Caco-2 (cell line): ENCODE measurements around the gene CPLX3. TPM values are rescaled to one million over a fixed set of nuclear protein-coding genes. Genes with fewer than 3 reads are reported as not detected.

Experiments
- BruUV-seq: library from RNA; stranded (reverse); fragments of 400-500 nt; replicated peaks from 2 replicates; lab custom pipeline; 2021; lab: Mats Ljungman, UMichigan
- CTCF ChIA-PET: fragments of 300-600 bp; sonication (Branson Sonifier 250); formaldehyde crosslinking; loops from one replicate; lab custom pipeline; 2022; ENCODE audit warnings: antibody characterized with exemption; lab: Charles Lee
- POLR2A ChIA-PET: fragments of 300-600 bp; sonication (Branson Sonifier 250); formaldehyde crosslinking; loops from one replicate; lab custom pipeline; 2022; ENCODE audit warnings: antibody characterized with exemption; lab: Charles Lee
- DNase-seq, 2 experiments: peaks; one replicate each; pipeline versions ENCODE4 v3.0.0 to v3.0.0-alpha.2; 2020 to 2022
- H3K27me3 ChIP-seq: replicated peaks from 2 replicates; pipeline ENCODE4 v1.6.0; 2011; ENCODE audit warnings: low read length; ENCODE audit not compliant: control insufficient read depth, insufficient read depth
- H3K36me3 ChIP-seq: 2 replicates; pipeline ENCODE4 v1.5.1; 2011; ENCODE audit warnings: low read length; ENCODE audit not compliant: control insufficient read depth, insufficient read depth
- H3K4me1 ChIP-seq: fragments of 250-450 bp; sonication (Bioruptor Pico); 2 replicates; pipeline ENCODE4 v1.5.1; 2020; ENCODE audit warnings: mild to moderate bottlenecking
- H3K4me3 ChIP-seq: 2 replicates; pipeline ENCODE4 v1.5.1; 2011; ENCODE audit warnings: low read depth, mild to moderate bottlenecking, control low read depth, low read length
- H3K9me3 ChIP-seq: fragments of 250-450 bp; sonication (Bioruptor Pico); 2 replicates; pipeline ENCODE4 v1.5.1; 2020; ENCODE audit warnings: mild to moderate bottlenecking, moderate library complexity
- H3K27ac Mint-ChIP-seq: one replicate; pipeline ENCODE4 v1.8.0; 2022; ENCODE audit warnings: mixed read lengths; ENCODE audit not compliant: unreplicated experiment
- H3K27me3 Mint-ChIP-seq: one replicate; pipeline ENCODE4 v1.8.0; 2022; ENCODE audit warnings: mixed read lengths; ENCODE audit not compliant: insufficient read depth, unreplicated experiment
- H3K36me3 Mint-ChIP-seq: one replicate; pipeline ENCODE4 v1.8.0; 2022; ENCODE audit warnings: mild to moderate bottlenecking, mixed read lengths; ENCODE audit not compliant: insufficient read depth, unreplicated experiment
- H3K4me1 Mint-ChIP-seq: one replicate; pipeline ENCODE4 v1.8.0; 2022; ENCODE audit warnings: low read depth, mixed read lengths; ENCODE audit not compliant: unreplicated experiment
- H3K4me3 Mint-ChIP-seq: one replicate; pipeline ENCODE4 v1.8.0; 2022; ENCODE audit warnings: mild to moderate bottlenecking, moderate library complexity, mixed read lengths; ENCODE audit not compliant: unreplicated experiment
- H3K9me3 Mint-ChIP-seq: one replicate; pipeline ENCODE4 v1.8.0; 2022; ENCODE audit warnings: mixed read lengths; ENCODE audit not compliant: unreplicated experiment
- CTCF ChIP-seq, 2 experiments: fragments of 200-600 bp in 1 of 2; IDR thresholded peaks; 1 replicate in 1 of 2; 2 replicates in 1 of 2; pipeline versions ENCODE4 v1.5.1 to v1.8.0; 2011 to 2022; ENCODE audit warnings: antibody characterized with exemption in 1 of 2, control low read depth in 1 of 2, inconsistent platforms in 1 of 2, low read depth in 1 of 2, low read length in 1 of 2, mild to moderate bottlenecking in 1 of 2, moderate library complexity in 1 of 2; ENCODE audit not compliant: insufficient read depth in 1 of 2, severe bottlenecking in 1 of 2, unreplicated experiment in 1 of 2
- intact Hi-C: fragments of 100-400 bp; cut with micrococcal nuclease; formaldehyde crosslinking; loops from one replicate; pipeline ENCODE4 v1.10.0; 2022; ENCODE audit not compliant: unreplicated experiment
- total RNA-seq: library from RNA; stranded (reverse); gene quantifications from 2 replicates; pipeline ENCODE4 v1.2.3, GENCODE V29; 2022

Gene CPLX3
- total RNA-seq, 1 experiment from 2014 or later: not detected

DNA sequence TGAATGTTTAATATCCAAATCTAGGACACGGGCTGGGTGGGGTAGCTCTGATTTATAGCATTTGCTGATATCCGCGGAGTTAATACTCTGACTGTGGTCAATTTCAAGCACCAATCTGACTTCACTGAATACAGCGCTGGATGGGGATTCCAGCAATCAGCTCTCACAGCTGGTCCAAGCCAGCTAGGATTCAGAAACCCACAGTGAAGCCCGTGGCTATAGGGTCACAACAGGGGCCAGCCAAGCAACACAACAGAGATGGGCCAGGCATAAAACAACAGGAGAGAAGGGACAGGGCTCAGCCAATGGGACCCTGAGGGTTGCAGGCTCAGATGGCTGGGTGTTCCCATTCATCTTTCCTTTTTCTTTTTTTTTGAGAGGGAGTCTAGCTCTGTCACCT is 19.1 kb upstream of the CPLX3 start:
- H3K27ac Mint-ChIP-seq: no peak overlapping the region
- no peaks in the 10 kb centered on the region for H3K9me3 Mint-ChIP-seq
- DNase-seq: no peak
- CTCF ChIA-PET: no interaction called here
- no peaks in the 10 kb centered on the region for H3K4me1 Mint-ChIP-seq
- BruUV-seq: no TSS peak
- H3K27me3 ChIP-seq: no peaks in the 10 kb centered on the region
- no peak overlapping the region for H3K4me3 ChIP-seq
- no peaks in the 10 kb centered on the region for H3K36me3 ChIP-seq
- intact Hi-C loops: no loop called here
- H3K4me3 Mint-ChIP-seq: no peak overlapping the region
- H3K4me1 ChIP-seq: no peaks in the 10 kb centered on the region
- POLR2A ChIA-PET: no interaction called here
- H3K27me3 Mint-ChIP-seq: no peaks in the 10 kb centered on the region
- no peaks in the 10 kb centered on the region for H3K9me3 ChIP-seq
- H3K36me3 Mint-ChIP-seq: peaks cover 26% of the 10 kb centered on the region
- no peak for TF ChIP-seq CTCF (IDR thresholded peaks at IDR 0.05; ENCODE audit: insufficient read depth in 1 of 2, low read depth in 1 of 2, low read length in 1 of 2, severe bottlenecking in 1 of 2, unreplicated experiment in 1 of 2)

DNA sequence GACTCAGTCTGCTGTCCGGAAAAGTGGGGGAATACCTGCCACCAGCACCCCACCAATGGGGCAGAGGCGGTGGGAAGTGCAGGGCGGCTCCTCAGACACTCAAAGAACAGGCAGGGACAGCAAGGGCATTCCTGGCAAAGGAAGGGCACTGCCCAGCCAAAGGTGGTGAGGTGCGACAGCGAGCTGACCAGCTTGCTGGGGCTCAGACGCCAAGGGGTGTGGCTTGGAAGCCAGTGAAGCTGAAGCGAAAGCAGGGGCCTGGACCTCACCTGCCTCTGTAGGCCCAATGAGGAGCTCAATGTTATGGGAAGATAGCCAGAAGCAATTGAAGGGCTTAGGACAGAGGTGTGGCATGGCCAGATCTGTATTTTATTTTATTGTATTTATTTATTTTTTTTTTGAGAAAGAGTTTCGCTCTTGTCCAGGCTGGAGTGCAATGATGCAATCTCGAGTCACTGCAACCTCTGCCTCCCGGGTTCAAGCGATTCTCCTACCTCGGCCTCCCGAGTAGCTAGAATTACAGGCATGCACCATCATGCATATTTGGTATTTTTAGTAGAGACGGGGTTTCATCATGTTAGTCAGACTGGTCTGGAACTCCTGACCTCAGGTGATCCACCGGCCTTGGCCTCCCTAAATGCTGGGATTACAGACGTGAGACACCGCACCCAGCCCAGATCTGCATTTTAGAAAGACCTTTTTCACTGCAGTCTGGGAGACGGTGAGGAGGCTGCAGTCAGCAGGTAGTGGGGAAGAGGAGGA is 18.2 kb upstream of the CPLX3 start:
- H3K36me3 Mint-ChIP-seq: peaks cover 19% of the 10 kb centered on the region
- POLR2A ChIA-PET: no interaction called here
- H3K27ac Mint-ChIP-seq: no peak overlapping the region
- H3K4me1 Mint-ChIP-seq: no peaks in the 10 kb centered on the region
- no peaks in the 10 kb centered on the region for H3K36me3 ChIP-seq
- no peak for TF ChIP-seq CTCF (IDR thresholded peaks at IDR 0.05; ENCODE audit: insufficient read depth in 1 of 2, low read depth in 1 of 2, low read length in 1 of 2, severe bottlenecking in 1 of 2, unreplicated experiment in 1 of 2)
- intact Hi-C loops: loop anchor here (2.0 kb wide), 1 partner anchor 27 kb away; no protein-coding TSS in a partner anchor
- H3K9me3 Mint-ChIP-seq: no peaks in the 10 kb centered on the region
- no peak for DNase-seq
- H3K27me3 ChIP-seq: no peaks in the 10 kb centered on the region
- no peak overlapping the region for H3K4me3 ChIP-seq
- H3K4me1 ChIP-seq: no peaks in the 10 kb centered on the region
- H3K4me3 Mint-ChIP-seq: no peak overlapping the region
- BruUV-seq: no TSS peak
- peaks cover under 1% of the 10 kb centered on the region for H3K27me3 Mint-ChIP-seq
- H3K9me3 ChIP-seq: no peaks in the 10 kb centered on the region
- CTCF ChIA-PET: interaction anchor here (0.5 to 0.6 kb wide), 3 partner anchors 18 to 54 kb away, joined by 3 read pairs; no protein-coding TSS in a partner anchor

GRCh38 chr15:74808840-74809229 is 17.6 kb upstream of the CPLX3 start:
- no peaks in the 10 kb centered on the region for H3K4me1 ChIP-seq
- peak in 1 of 2 experiments; percentile 22 for TF ChIP-seq CTCF (IDR thresholded peaks at IDR 0.05; ENCODE audit: insufficient read depth in 1 of 2, low read depth in 1 of 2, low read length in 1 of 2, severe bottlenecking in 1 of 2, unreplicated experiment in 1 of 2)
- ChIA-PET CTCF (interaction anchor here (0.5 to 0.6 kb wide), 2 partner anchors 23 to 54 kb away, joined by 3 read pairs; no protein-coding TSS in a partner anchor), POLR2A (no interaction called here)
- no peak overlapping the region for H3K4me3 Mint-ChIP-seq
- no peaks in the 10 kb centered on the region for H3K36me3 ChIP-seq
- peaks cover 19% of the 10 kb centered on the region for H3K36me3 Mint-ChIP-seq
- H3K27ac Mint-ChIP-seq: no peak overlapping the region
- no peaks in the 10 kb centered on the region for H3K4me1 Mint-ChIP-seq
- H3K9me3 ChIP-seq: no peaks in the 10 kb centered on the region
- no peak overlapping the region for H3K4me3 ChIP-seq
- DNase-seq: no peak
- BruUV-seq: no TSS peak
- intact Hi-C loops: loop anchor here (2.0 kb wide), 1 partner anchor 26 kb away; no protein-coding TSS in a partner anchor
- H3K27me3 Mint-ChIP-seq: peaks cover 3% of the 10 kb centered on the region
- H3K9me3 Mint-ChIP-seq: no peaks in the 10 kb centered on the region
- no peaks in the 10 kb centered on the region for H3K27me3 ChIP-seq
